Effector CD8-positive, alpha-beta T cell (primary cell): Measurements from ENCODE around the gene CCNL2.
"Not testable (repeated sequence)": the region's sequence is repeated elsewhere in the genome, so short reads cannot be mapped to it uniquely, and the experiment has no call there.

ENCODE experiments used
- DNase-seq: peaks from one replicate; lab custom pipeline; 2025; lab: John Stamatoyannopoulos, UW

Gene CCNL2

DNA sequence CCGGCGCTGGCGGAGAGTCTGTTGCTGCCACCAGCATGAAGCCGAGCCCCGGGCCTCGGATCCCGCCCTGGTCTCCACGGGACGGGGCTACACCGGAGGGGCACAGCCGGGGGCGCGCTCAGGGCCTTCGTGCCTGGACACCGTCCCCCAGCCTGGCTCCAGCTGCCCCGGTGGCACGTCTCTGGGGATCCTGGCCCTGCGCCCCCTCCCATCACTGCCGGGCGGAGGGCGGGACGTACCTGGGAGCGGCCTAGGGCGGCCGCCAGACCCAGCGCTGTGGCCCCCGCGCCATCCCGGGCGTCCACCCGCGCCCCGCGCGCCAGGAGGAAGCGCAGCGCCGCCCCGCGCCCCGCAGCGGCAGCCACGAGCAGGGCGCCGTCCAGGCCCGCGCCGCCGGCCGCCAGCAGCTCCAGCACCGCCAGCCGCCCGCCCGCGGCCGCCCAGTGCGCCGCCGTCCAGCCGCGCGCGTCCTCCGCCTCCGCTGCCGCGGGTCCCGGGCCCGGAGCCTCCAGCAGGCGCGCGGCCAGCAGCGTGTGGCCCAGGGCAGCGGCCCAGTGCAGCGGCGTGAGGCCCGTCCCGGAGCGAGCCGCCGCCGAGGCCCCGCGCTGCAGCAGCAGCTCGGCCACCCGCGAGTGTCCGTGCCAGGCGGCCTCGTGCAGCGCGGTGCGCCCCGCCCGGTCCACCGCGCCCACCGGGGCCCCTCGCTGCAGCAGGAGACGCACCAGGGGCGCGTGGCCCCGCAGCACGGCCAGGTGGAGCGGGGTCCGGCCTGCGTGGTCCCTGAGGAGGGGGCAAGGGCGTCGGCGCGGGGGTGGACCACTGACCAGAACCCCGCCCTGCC, 20.9 kb upstream of the CCNL2 start:
- no peak for DNase-seq

DNA sequence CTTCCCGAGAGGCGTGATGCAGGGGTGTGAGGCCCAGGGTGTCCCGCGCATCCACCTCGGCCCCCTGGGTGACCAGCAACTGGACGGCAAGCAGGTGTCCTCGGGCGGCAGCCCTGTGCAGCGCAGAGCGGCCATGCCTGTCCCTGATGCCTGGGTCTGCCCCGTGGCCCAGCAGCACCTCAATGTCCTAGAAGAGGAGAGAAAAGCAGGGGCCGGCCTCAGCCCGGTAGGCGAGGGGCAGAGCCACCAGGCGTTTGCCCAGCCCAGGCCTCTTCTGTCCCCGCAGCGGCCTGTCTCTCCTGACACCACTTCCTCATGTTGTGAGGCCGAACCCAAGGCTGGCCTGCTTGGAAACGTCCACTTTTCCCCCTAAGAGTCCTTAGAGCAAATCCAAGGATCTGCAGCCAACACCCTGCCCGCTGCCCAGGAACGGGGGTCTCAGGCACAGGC, 20.3 kb upstream of the CCNL2 start:
- no peak for DNase-seq

DNA sequence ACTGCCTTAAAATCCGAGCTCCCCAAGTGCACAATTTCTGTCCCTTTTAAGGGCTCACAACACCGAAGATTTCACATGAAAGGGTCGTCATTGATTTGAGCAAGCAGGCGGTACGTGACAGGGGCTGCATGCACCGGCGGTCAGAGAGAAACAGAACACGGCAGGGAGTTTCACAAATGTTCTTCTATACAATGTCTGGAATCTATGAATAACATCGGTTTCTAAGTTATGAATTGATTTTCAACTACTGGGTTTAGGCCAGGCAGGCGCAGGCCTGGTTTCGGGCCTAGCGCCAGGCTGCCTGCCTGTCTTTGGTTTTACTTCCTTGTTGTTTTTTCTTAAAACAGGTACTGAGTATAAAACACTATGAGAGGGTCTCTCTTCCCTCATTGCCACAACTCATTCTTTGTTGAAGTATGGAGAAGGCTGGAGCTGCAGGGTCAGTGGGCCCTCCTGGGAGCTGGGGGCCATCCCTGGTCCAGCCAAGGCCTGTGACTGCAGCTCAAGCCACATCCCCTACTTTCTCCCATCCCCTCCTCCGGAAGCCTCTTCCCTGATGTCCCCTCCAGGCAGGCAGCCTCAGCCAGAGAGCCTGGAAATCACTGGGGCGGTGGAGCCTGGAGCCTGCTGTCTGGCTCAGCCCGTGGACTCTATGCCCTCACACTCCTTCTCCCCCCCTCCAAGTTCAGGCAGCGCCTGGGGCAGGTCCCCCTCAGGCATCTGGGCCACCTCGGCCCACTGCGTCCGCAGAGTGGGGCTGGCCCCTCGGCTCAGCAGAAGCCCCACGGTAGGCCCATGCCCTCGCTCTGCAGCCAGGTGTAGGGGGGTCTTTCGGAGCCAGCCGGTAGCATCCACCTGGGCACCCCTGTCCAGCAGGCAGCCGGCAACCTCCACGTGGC, 19.6 kb upstream of the CCNL2 start:
- no peak for DNase-seq

DNA sequence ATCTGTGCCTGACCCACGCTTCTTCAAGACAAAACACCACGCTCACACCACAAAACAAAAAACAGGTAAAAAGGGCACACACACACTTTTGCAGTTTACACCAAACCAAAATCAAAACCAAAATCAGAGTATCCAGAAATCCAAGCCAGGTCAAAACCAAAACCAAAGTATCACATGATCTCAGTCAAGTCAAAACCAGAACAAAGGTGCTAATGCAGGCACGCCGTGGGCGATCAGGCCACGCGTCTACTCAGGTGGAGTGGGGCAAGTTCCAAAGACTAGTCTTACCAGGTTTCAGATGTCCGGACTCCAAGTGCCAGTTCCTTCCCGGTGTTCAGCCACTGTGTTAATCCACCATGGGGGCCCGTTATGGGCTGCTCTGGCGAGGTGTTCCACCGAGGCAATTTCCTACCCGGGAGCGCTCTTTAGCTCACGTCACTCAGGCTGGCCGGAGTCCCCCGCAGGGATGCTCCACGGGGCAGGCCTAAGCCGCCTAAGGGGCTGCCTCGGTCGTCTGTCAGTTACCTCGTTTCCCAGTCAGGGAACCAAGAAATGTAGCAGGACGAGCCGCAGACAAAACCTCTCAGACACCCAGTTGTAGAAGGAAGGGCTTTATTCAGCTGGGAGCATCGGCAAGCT, 18.8 kb upstream of the CCNL2 start:
- not testable (repeated sequence) for DNase-seq

DNA sequence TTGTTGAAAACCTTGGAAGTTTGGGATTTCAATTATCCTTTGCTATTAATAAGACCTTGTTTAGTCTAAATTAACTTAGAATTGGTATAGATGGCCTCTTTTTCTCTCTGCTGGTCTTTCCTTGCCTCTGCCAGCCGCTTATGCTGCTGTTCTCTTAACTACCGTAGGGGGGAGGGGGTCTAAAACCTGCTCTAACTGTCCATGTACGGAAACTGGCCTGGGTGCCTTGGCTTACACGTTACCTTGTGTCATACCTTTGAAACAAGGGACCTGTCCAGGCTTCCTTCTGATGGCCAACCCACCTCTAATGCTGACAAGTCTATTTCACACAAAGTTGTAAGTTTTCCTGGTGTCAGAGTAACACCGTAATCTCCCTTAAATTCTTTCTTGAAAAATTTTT, 18.3 kb upstream of the CCNL2 start:
- not testable (repeated sequence) for DNase-seq

DNA sequence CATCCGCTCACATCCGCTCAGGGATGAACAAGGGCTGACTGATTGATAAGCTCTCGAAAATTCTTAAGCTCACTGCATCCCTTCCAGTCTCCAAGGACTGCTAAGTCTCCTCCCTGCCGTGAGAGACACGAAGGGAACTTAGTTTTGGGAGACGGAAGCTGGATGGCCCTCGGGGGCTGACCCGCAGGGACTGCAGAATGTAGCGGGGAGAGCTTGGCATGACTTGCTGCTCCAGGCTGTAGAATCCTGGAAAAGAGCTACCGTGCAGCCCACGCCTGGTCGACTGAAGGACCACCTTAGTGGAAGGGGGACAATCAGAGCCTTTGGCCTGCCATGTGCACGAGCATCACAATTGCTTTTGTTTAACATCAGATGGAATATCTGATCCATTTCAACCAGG, 16.6 kb upstream of the CCNL2 start:
- no peak for DNase-seq

DNA sequence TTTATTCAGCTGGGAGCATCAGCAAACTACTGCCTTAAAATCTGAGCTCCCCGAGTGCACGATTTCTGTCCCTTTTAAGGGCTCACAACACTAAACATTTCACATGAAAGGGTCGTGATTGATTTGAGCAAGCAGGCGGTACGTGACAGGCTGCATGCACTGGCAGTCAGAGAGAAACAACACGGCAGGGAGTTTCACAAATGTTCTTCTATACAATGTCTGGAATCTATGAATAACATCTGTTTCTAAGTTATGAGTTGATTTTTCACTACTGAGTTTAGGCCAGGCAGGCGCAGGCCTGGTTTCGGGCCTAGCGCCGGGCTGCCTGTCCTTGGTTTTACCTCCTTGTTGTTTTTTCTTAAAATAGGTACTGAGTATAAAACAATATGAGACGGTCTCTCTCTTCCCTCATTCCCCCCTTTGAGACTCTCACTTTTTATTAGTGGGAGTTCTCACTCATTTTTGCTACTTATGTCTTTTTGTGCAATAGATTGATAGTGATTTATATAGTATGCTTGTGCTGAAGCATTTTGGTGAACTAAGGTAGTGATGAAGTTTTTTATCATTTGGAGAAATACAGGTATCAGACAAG, 13.3 kb upstream of the CCNL2 start:
- not testable (repeated sequence) for DNase-seq

DNA sequence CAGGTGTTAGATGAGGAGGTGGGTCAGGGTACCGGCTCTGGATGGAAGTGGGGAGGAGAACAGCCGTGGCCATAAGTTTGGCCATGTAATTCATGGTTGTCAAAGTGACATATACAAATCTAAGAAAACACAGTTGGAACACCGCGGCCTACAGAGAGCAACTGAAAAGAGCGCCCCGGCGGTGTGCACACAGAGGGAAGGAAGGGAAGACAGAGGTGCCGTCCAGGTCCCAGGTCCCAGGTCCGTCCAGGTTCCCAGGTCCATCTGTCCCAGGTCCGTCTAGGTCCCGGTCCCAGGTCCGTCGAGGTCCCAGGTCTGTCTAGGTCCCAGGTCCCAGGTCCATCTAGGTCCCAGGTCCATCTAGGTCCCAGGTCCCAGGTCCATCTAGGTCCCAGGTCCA, 12.5 kb upstream of the CCNL2 start:
- no peak for DNase-seq

DNA sequence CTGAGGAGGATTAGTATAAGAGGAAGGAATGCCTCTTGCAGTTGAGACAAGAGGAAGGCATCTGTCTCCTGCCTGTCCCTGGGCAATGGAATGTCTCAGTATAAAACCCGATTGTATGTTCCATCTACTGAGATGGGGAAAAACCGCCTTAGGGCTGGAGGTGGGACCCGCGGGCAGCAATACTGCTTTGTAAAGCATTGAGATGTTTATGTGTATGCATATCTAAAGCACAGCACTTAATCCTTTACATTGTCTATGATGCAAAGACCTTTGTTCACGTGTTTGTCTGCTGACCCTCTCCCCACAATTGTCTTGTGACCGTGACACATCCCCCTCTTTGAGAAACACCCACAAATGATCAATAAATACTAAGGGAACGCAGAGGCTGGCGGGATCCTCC, 11.1 kb upstream of the CCNL2 start:
- DNase-seq, result not testable (repeated sequence)

DNA sequence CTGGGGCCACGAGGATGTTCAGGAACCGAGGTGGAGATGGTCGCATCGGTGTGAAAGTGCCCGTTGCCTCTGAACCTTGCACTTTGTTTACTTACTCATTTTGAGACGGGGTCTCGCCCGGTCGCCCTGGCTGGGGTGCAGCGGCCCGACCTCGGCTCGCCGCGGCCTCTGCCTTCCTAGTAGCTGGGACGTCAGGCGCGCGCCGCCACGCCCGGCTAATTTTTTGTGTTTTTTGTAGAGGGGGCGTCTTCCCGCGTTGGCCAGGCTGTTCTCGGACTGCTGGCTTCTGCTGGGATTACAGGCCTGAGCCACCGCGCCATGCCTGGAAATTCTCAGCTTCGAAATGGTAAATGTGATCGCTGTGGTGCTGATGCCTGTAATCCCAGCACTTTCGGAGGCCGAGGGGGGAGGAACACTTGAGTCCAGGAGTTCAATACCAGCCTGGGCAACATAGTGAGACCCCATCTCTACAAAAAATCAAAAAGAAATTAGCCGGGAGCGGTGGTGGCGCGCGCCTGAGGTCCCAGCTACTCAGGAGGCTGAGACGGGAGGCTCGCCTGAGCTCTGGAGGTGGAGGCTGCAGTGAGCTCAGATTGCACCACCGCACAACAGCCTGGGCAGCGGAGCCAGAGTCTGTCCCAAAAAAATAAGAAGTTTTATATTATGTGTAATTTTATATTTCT, 8.6 kb upstream of the CCNL2 start:
- no peak for DNase-seq

DNA sequence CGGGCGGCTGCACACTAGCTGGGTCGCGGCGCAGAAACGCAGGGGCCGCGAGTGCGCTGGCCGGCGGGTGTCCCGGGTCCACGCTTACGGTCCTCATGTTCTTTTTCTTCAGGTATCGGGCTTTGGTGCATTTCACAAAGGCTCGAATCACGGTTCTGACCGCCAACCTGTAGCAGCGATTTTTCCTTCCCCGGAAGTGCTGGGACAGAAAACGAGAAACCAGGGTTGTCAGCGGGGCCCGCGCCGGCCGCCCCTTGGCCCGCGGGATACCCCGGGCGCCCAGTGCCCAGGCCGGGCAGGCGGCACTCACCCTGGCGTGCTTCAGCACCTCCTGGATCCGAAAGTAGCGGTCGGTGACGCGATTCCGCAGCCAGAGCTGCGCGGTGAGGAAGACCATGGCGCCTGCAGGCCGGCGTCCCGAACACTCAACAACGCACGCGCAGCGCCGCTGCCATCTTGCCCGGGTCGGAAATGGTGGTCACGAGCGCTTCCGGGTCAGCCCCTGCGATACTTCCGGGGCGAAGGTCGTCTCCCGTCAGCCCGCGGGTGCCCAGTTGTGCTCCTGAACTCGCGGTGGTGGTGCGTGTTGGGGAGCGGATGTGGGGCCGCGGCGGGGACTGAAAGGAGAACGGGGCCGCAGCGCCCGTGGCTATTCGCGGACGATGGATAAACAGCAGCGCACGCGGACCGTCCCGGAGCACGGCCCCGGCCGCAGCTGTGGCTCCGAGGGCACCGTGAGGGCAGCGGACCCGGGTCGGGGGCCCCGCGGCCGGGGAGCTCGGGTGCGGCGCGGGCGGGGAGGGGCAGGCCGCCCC, 7.9 kb upstream of the CCNL2 start, which contains the start of gene MRPL20:
TSS of gene MRPL20 (minus strand) at position 473 of the 815 bp plus-strand sequence. CDS start at position 397, 76 bp downstream.
- peak; percentile 91 for DNase-seq

DNA sequence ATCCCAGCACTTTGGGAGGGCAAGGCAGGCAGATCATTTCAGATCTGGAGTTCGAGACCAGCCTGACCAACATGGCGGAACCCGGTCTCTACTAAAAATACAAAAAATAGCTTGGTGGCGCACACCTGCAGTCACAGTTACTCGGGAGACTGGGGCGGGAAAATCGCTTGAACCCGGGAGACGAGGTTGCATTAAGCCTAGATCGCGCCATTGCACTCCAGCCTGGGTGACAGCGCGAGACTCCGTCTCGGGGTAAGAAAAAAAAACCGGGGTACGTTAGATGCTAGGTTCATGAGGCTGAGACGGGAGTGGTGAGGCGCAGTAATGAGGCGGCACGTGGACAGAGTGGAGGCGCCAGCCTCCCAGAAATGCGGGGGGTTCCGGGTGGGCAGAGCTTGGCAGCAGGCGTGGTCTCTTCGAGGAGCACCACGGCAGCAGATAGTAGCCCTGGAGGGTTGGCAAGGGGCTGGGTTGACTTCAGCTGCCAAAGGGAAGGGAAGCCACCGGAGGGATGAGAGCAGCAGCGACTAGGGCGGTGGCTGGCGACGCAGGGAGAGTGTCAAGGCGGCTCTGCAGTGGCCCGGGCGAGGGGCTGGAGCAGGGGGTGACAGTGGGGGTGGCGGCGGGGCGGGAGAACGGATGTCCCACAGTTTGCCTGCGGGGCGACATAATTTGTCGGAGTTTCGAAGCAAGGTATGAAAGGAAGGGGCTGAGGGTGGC, 7.1 kb upstream of the CCNL2 start:
- DNase-seq, result no peak

DNA sequence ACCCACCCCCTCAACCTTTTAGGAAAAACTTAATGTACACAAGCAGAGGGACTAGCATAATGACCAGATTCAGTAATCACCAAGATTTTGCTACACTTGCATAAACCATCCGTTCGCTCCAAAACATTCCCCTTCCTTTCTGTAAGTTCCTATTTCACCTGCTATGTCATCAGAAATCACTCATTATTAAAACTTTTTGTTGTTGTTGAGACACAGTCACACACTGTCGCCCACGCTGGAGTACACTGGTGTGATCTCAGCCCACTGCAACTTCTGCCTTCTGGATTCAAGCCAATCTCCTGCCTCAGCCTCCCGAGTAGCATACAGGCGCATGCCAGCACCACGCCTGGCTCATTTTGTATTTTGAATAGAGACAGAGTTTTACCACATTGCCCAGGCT, 4.5 kb upstream of the CCNL2 start:
- DNase-seq, result no peak

DNA sequence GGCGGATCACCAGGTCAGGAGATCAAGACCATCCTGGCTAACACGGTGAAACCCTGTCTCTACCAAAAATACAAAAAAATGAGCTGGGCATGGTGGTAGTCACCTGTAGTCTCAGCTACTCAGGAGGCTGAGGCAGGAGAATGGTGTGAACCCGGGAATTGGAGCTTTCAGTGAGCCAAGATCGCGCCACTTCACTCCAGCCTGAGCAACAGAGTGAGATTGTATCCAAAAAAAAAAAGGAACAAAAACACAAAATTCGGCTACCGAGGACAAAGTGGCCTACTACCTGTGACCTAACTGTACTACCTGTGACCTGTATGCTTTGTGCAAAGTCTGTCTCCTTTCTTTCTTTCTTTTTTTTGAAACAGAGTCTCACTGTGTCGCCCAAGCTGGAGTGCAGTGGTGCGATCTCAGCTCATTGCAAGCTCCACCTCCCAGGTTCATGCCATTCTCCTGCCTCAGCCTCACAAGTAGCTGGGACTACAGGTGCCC, 3.8 kb upstream of the CCNL2 start:
- DNase-seq, result not testable (repeated sequence)

DNA sequence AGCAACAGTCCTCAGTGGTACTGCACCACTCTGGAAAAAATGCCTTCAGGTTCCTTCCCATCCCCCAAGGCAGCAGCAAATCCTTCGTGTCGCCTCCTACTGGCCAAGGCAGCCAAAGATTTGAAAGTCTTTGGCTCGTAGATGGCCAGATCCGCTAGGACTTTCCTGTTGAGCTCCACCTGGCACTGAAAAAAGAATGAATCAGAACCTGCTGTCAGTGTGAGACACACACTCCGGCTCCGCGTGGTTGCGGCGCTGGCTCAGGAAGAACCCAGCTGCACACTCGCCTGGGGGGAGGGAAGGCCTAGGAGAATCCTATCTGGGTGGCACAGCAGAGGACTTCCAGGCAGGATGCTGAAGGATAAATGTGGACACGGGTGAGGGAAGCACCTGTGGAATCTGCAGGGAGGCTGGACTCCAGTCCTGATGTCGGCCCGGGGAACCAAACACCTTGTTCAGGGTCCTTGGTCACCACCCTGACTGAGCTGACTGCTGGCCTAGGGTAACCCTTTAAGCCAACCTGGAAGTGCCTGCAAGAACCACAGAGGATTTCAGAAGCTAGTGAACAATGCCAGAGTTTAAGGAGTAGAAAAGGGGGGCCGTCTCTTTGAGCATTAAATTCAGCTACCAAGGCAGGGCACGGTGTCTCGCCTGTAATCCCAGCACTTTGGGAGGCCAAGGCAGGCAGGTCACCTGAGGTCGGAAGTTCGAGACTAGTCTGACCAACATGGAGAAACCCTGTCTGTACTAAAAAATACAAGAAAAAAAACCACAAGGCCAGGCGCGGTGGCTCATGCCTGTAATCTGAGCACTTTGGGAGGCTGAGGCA, 3.2 kb upstream of the CCNL2 start:
- DNase-seq, result no peak

DNA sequence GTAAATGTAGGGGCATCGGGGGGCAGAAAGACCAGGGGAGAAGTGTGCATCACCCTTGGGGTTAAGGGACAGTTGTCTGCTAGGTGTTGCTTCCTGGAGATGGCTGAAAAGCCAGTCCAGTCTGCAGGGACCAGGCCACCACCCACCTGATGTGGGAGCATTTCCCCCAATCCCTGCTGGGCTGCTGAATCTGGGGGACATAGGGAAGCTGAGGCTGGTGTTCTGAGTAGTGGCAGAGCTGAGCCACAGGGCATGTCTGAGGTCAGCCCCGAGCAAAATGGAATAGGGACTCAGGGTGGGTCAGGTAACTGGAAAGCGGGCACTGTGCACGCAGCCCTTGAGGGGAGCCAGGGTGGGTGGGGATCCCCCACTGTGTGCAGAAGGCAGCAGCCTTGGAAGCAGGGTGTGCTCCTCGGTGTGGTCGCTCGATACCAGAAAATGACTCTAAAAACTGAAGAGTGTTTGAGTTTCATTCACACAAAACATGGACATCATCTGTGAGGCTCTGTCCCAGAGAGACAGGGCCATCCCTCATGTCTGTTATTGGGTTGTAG, 2.4 kb upstream of the CCNL2 start:
- DNase-seq, result no peak

DNA sequence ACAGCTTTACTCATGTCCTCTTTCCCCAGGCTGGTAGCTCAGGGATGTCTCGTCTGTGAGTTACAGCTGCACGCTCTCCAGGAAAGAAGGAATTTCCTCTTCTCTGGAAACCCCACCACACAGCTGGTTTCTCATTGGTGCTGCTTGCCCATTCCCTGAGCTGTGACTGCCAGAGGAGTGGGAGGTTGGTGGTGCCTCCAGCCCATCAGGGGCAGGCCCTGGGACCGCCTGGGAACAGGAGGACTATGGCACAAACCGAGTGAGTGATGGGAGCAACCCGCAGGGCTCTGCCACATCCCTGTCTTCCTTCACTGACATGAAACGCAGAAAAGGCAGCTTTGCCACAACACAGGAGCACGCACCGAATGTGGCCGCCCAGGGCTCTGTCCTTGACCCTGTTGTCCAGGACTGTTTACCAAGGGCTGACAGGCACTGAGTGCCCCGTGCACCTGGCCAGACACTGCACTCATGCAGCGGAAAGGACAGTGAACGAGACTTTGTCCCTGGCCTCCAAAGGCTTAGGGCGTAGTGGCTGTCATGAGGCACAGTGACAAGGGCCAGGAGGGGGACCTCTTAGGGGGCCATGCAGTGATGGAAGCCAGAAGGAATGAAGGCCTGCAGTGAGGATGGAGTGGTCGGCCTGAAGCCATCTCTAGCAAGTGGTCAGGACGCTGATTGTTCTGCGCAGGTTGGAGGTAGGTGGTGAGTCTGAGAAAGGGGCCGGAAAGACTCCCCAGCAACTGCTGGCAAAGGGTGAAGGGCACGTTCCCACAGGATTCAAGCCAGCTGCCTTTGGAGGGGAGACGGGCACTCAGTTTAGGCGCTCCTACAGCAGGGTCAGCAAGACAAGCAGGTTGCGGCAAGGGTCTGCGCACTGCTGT, 1.7 kb upstream of the CCNL2 start:
- DNase-seq, result no peak
